HEK293 (cell line): Measurements from ENCODE around the gene BAIAP2.
A peak's percentile ranks its signal among the peaks of the same experiment; 100 is the strongest.

Source experiments
- CTCF ChIA-PET: fragments of 350-600 bp; formaldehyde crosslinking; extraction: SDS; loops from one replicate; lab custom pipeline; 2021; ENCODE audit warnings: antibody characterized with exemption; lab: Yijun Ruan, JAX
- POLR2A ChIA-PET: fragments of 300-600 bp; formaldehyde crosslinking; extraction: SDS; loops from one replicate; lab custom pipeline; 2020; ENCODE audit warnings: antibody characterized with exemption, inconsistent platforms; lab: Yijun Ruan, JAX
- H3K27ac ChIP-seq: fragments of 200-500 bp; sonication (Bioruptor generic); 2 replicates; pipeline ENCODE4 v1.5.1; 2014; ENCODE audit warnings: low read depth, low read length, control low read depth, inconsistent platforms; ENCODE audit errors: extremely low read depth
- H3K36me3 ChIP-seq, 2 experiments: fragments of 200-500 bp in 1 of 2; sonication (Bioruptor generic) in 1 of 2; 1 replicate in 1 of 2; 2 replicates in 1 of 2; pipeline ENCODE4 v1.5.1; 2014 to 2017; ENCODE audit warnings: inconsistent platforms in 2 of 2, low read length in 2 of 2; ENCODE audit not compliant: control insufficient read depth in 2 of 2, insufficient read depth in 1 of 2
- H3K4me1 ChIP-seq: fragments of 200-500 bp; sonication (Bioruptor generic); 2 replicates; pipeline ENCODE4 v1.5.1; 2014; ENCODE audit warnings: mild to moderate bottlenecking, low read length, inconsistent platforms; ENCODE audit not compliant: control insufficient read depth, insufficient read depth
- H3K4me3 ChIP-seq: 2 replicates; pipeline ENCODE4 v1.5.1; 2011; ENCODE audit warnings: low read depth, mild to moderate bottlenecking, control low read depth, low read length, moderate library complexity
- H3K9me3 ChIP-seq: fragments of 200-500 bp; sonication (Bioruptor generic); 2 replicates; pipeline ENCODE4 v1.5.1; 2014; ENCODE audit warnings: low read depth, low read length, inconsistent platforms; ENCODE audit not compliant: control insufficient read depth, insufficient read depth
- BCL11B ChIP-seq: fragments of 450-650 bp; formaldehyde crosslinking; IDR thresholded peaks from 2 replicates; pipeline ENCODE4 v1.5.1; 2016; ENCODE audit warnings: low read depth, missing biosample characterization, missing genetic modification characterization
- EGR2 ChIP-seq: fragments of 450-650 bp; formaldehyde crosslinking; IDR thresholded peaks from 2 replicates; pipeline ENCODE4 v1.5.1; 2016; ENCODE audit warnings: low read depth, missing biosample characterization, missing genetic modification characterization
- GFI1B ChIP-seq: fragments of 450-650 bp; formaldehyde crosslinking; IDR thresholded peaks from 2 replicates; pipeline ENCODE4 v1.5.1; 2016; ENCODE audit warnings: missing biosample characterization, missing genetic modification characterization
- SALL2 ChIP-seq: fragments of 450-650 bp; formaldehyde crosslinking; IDR thresholded peaks from 2 replicates; pipeline ENCODE4 v1.5.0; 2017; ENCODE audit warnings: missing biosample characterization, mild to moderate bottlenecking, missing genetic modification characterization, borderline replicate concordance
- SCRT2 ChIP-seq: fragments of 450-650 bp; formaldehyde crosslinking; IDR thresholded peaks from 2 replicates; pipeline ENCODE4 v1.5.1; 2016; ENCODE audit warnings: missing biosample characterization, missing genetic modification characterization
- TCF7L2 ChIP-seq: IDR thresholded peaks from 2 replicates; pipeline ENCODE4 v1.6.1; 2011; ENCODE audit warnings: low read depth, mild to moderate bottlenecking, inconsistent platforms, low read length, moderate library complexity, borderline replicate concordance
- ZFHX2 ChIP-seq: fragments of 450-650 bp; formaldehyde crosslinking; conservative IDR thresholded peaks from 2 replicates; pipeline ENCODE4 v1.5.1; 2016; ENCODE audit warnings: missing biosample characterization, missing genetic modification characterization
- ZNF169 ChIP-seq: fragments of 450-650 bp; formaldehyde crosslinking; IDR thresholded peaks from 2 replicates; pipeline ENCODE4 v1.5.1; 2016; ENCODE audit warnings: missing biosample characterization, missing genetic modification characterization
- ZNF18 ChIP-seq: fragments of 450-650 bp; formaldehyde crosslinking; IDR thresholded peaks from 2 replicates; pipeline ENCODE4 v1.5.1; 2016; ENCODE audit warnings: missing biosample characterization, missing genetic modification characterization
- ZNF221 ChIP-seq: fragments of 450-650 bp; formaldehyde crosslinking; IDR thresholded peaks from 2 replicates; pipeline ENCODE4 v1.5.1; 2017; ENCODE audit warnings: missing biosample characterization, missing genetic modification characterization, borderline replicate concordance
- ZNF341 ChIP-seq: fragments of 450-650 bp; formaldehyde crosslinking; IDR thresholded peaks from 2 replicates; pipeline ENCODE4; 2016; ENCODE audit warnings: low read depth, missing biosample characterization, missing genetic modification characterization
- ZNF366 ChIP-seq: fragments of 450-650 bp; formaldehyde crosslinking; conservative IDR thresholded peaks from 2 replicates; pipeline ENCODE4 v1.5.1; 2016; ENCODE audit warnings: missing biosample characterization, missing genetic modification characterization
- ZNF488 ChIP-seq: fragments of 450-650 bp; formaldehyde crosslinking; IDR thresholded peaks from 2 replicates; pipeline ENCODE4 v1.5.1; 2016; ENCODE audit warnings: missing biosample characterization, missing genetic modification characterization
- ZNF514 ChIP-seq: fragments of 450-650 bp; formaldehyde crosslinking; IDR thresholded peaks from 2 replicates; pipeline ENCODE4 v1.5.1; 2016; ENCODE audit warnings: missing biosample characterization, missing genetic modification characterization
- ZNF792 ChIP-seq: fragments of 450-650 bp; formaldehyde crosslinking; IDR thresholded peaks from 2 replicates; pipeline ENCODE4 v1.5.1; 2016; ENCODE audit warnings: missing biosample characterization, missing genetic modification characterization
- ZSCAN4 ChIP-seq: fragments of 450-650 bp; formaldehyde crosslinking; IDR thresholded peaks from 2 replicates; pipeline ENCODE4 v1.5.1; 2017; ENCODE audit warnings: missing biosample characterization, missing genetic modification characterization
- TF ChIP-seq, protein P1 (sequence below): fragments of 450-650 bp; formaldehyde crosslinking; IDR thresholded peaks from 2 replicates; pipeline ENCODE4 v1.5.1; 2017; ENCODE audit warnings: missing biosample characterization, missing genetic modification characterization

BAIAP2 gene

DNA sequence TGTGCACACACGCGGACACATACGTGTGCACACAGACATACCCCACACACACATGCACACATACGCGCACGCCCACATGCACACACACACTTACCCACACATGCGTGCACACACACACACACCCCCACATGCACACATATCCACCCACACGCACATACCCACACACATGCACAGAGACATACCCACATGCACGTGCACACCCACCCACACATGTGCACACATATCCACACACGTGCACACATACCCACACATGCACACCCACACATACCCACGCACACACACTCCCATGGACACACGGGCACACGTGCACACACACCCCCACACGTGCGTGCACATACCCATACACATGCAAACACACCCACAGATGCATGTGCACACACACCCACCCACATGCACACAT lies 103.1 kb downstream of the BAIAP2 start (continued):
- peak; percentile 72 for TF ChIP-seq ZSCAN4 (tag by site-specific recombination)
- TF ChIP-seq BCL11B (tag by site-specific recombination) = no peak

DNA sequence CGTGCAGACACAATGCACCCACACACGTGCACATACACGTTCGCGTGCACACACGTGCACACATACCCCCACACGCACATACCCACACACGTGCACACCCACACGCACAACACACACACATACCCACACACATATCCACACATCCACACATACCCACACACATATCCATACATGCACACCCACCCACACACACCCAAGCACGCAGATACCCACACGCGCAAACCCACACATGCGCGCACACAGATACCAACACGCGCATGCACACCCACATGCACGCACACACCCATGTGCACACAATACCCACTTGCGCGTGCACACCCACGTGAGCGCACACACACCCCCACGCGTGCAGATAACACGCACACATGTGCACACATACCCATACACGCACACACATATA lies 103.5 kb downstream of the BAIAP2 start:
- Histone ChIP-seq H3K27ac (no peak overlapping the region), H3K4me1 (no peaks in the 10 kb centered on the region), H3K4me3 (no peak overlapping the region), H3K36me3 (no peaks in the 10 kb centered on the region), H3K9me3 (no peaks in the 10 kb centered on the region)
- peak; percentile 96 for TF ChIP-seq ZFHX2 (tag by site-specific recombination)
- peak; percentile 95 for TF ChIP-seq EGR2 (tag by site-specific recombination)
- peak; percentile 42; the same call in 1 of the 2 replicates for TF ChIP-seq ZNF18 (tag by site-specific recombination)
- no peak for TF ChIP-seq ZNF488 (tag by site-specific recombination)
- TF ChIP-seq SALL2 (tag by site-specific recombination) = no peak
- ChIA-PET CTCF (no interaction called here), POLR2A (no interaction called here)

DNA sequence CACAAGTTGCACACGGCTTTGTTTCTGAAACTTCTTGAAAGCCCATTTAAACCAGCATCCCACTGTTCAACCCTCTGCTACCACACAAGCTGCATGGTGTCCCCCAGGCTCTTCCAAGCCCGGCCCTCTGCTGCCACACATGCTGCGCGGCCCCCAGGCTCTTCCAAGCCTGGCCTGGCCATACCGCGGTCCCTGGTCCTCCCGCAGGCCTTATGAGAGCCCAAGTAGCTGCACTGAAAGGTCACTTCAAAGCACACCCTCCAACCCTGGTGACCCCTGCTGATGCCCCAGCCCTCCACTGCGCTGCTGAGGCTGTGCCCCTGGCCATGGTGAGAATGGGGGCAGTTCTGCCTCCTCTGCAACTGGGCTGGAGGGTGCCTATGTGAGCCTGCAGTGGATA lies 104.5 kb downstream of the BAIAP2 start:
- Histone ChIP-seq H3K4me1 (no peaks in the 10 kb centered on the region), H3K9me3 (no peaks in the 10 kb centered on the region), H3K27ac (no peak overlapping the region), H3K4me3 (no peak overlapping the region), H3K36me3 (no peaks in the 10 kb centered on the region)
- TF ChIP-seq ZNF341 (tag by site-specific recombination) (peak; percentile 61), ZNF366 (tag by site-specific recombination) (no peak)
- ChIA-PET POLR2A (no interaction called here), CTCF (interaction anchor here (0.7 kb wide), 1 partner anchor 96 kb away, joined by 3 read pairs; no protein-coding TSS in a partner anchor)

DNA sequence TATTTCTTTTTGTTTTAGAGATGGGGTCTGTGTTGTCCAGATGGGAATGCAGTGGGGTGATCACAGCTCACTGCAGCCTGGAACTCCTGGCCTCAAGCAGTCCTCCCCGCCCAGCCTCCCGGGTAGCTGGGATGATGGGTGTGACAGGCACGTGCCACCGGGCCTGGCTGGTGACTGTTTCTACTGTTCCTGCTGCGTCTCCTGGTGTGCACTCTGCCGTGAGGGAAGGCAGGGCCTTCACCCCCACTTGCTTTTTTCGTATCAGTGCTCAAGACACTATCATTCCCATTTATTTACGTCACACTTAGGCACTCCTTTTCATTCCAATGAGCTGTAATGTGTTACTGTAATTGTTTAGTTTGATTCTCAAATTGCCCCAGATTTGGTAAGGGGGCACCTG lies 105.1 kb downstream of the BAIAP2 start:
- Histone ChIP-seq H3K27ac (no peak overlapping the region), H3K4me1 (no peaks in the 10 kb centered on the region), H3K4me3 (no peak overlapping the region), H3K36me3 (no peaks in the 10 kb centered on the region), H3K9me3 (no peaks in the 10 kb centered on the region)
- CTCF ChIA-PET = interaction anchor here (0.7 to 3.6 kb wide), 5 partner anchors 14 to 345 kb away, joined by 3 to 42 read pairs (median 4); partner anchors contain the start of genes NDUFAF8 and TEPSIN
- TF ChIP-seq, protein P1, sequence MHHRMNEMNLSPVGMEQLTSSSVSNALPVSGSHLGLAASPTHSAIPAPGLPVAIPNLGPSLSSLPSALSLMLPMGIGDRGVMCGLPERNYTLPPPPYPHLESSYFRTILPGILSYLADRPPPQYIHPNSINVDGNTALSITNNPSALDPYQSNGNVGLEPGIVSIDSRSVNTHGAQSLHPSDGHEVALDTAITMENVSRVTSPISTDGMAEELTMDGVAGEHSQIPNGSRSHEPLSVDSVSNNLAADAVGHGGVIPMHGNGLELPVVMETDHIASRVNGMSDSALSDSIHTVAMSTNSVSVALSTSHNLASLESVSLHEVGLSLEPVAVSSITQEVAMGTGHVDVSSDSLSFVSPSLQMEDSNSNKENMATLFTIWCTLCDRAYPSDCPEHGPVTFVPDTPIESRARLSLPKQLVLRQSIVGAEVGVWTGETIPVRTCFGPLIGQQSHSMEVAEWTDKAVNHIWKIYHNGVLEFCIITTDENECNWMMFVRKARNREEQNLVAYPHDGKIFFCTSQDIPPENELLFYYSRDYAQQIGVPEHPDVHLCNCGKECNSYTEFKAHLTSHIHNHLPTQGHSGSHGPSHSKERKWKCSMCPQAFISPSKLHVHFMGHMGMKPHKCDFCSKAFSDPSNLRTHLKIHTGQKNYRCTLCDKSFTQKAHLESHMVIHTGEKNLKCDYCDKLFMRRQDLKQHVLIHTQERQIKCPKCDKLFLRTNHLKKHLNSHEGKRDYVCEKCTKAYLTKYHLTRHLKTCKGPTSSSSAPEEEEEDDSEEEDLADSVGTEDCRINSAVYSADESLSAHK (tag by site-specific recombination) = no peak
- TF ChIP-seq TCF7L2 (no peak), ZSCAN4 (tag by site-specific recombination) (no peak), ZNF169 (tag by site-specific recombination) (no peak), ZNF221 (tag by site-specific recombination) (no peak), ZNF792 (no peak), GFI1B (tag by site-specific recombination) (no peak), ZNF514 (tag by site-specific recombination) (no peak), SCRT2 (no peak)
- POLR2A ChIA-PET = no interaction called here
